GM18517 (cell line): ENCODE measurements around the gene AP3S2.
"Not testable (repeated sequence)": the region's sequence is repeated elsewhere in the genome, so short reads cannot be mapped to it uniquely, and the experiment has no call there.

Source experiments
- ATAC-seq: cut with Tn5 transposase; IDR thresholded peaks from one replicate; pipeline ENCODE4 v1.9.1; 2021; ENCODE audit warnings: mild to moderate bottlenecking, moderate library complexity; ENCODE audit not compliant: unreplicated experiment

The AP3S2 gene

GRCh38 chr15:89803941-89804800 is 89.6 kb downstream of the AP3S2 start:
- no peak for ATAC-seq

GRCh38 chr15:89802986-89803824 is 90.6 kb downstream of the AP3S2 start:
- ATAC-seq: no peak

GRCh38 chr15:89802231-89802928 is 91.4 kb downstream of the AP3S2 start:
- no peak for ATAC-seq

- ATAC-seq: no peak
Observed at GRCh38 chr15:89801471-89802195, 92.2 kb downstream of the AP3S2 start.

GRCh38 chr15:89799918-89800498 is 93.8 kb downstream of the AP3S2 start:
- no peak for ATAC-seq

GRCh38 chr15:89799011-89799911 is 94.5 kb downstream of the AP3S2 start:
- no peak for ATAC-seq

- ATAC-seq: no peak
Observed at GRCh38 chr15:89797678-89798201, 96.1 kb downstream of the AP3S2 start.

- ATAC-seq: no peak
Observed at GRCh38 chr15:89795996-89796395, 97.8 kb downstream of the AP3S2 start.

GRCh38 chr15:89794627-89795241 is 99.1 kb downstream of the AP3S2 start:
- no peak for ATAC-seq

GRCh38 chr15:89792106-89792805 is 101.5 kb downstream of the AP3S2 start:
- ATAC-seq: no peak

- no peak for ATAC-seq
Observed at GRCh38 chr15:89790661-89791060, 103.1 kb downstream of the AP3S2 start.

- no peak for ATAC-seq
Observed at GRCh38 chr15:89790206-89790605, 103.6 kb downstream of the AP3S2 start.

GRCh38 chr15:89788585-89788984 is 105.2 kb downstream of the AP3S2 start:
- not testable (repeated sequence) for ATAC-seq

GRCh38 chr15:89787944-89788343 is 105.8 kb downstream of the AP3S2 start:
- ATAC-seq: no peak

GRCh38 chr15:89785774-89786140 is 108.0 kb downstream of the AP3S2 start:
- no peak for ATAC-seq

- no peak for ATAC-seq
Observed at GRCh38 chr15:89785064-89785773, 108.6 kb downstream of the AP3S2 start.

GRCh38 chr15:89784686-89784960 is 109.2 kb downstream of the AP3S2 start:
- ATAC-seq: no peak
